ENCODE data around the gene STOM.

Gene STOM

DNA sequence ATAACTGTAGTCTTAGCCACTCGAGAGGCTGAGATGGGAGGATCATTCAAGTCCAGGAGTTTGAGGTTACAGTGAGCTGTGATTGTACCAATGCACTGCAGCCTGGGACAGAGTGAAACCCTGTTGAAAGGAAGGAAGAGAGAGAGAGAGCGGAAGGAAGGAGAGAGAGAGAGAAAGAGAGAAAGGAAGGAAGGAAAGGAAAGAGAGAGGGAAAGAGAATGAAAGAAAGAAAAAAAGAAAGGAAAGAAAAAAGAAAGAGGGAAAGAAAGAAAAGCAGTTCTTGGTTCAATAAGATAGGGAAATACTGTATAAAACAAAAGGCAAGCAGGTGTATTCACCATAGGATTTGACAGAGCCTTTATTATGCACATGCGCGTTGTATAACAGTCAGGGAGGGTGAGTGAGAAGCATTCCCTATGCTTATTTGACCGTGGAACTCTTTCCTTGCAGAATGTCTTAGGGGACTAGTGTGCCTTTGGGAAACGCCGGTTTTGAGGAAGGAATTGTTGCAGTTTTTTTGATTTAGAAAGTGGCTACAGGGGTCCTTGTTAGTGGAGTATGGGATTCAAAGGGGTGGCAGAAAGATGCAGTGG is 60.1 kb downstream of the STOM start:
- TF ChIP-seq ZFX (IDR thresholded peaks at IDR 0.05) = no peak
- TF ChIP-seq, protein P1, sequence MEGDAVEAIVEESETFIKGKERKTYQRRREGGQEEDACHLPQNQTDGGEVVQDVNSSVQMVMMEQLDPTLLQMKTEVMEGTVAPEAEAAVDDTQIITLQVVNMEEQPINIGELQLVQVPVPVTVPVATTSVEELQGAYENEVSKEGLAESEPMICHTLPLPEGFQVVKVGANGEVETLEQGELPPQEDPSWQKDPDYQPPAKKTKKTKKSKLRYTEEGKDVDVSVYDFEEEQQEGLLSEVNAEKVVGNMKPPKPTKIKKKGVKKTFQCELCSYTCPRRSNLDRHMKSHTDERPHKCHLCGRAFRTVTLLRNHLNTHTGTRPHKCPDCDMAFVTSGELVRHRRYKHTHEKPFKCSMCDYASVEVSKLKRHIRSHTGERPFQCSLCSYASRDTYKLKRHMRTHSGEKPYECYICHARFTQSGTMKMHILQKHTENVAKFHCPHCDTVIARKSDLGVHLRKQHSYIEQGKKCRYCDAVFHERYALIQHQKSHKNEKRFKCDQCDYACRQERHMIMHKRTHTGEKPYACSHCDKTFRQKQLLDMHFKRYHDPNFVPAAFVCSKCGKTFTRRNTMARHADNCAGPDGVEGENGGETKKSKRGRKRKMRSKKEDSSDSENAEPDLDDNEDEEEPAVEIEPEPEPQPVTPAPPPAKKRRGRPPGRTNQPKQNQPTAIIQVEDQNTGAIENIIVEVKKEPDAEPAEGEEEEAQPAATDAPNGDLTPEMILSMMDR (conservative IDR thresholded peaks at IDR 0.05) = no peak
- H3K27ac ChIP-seq = no peak overlapping the region

DNA sequence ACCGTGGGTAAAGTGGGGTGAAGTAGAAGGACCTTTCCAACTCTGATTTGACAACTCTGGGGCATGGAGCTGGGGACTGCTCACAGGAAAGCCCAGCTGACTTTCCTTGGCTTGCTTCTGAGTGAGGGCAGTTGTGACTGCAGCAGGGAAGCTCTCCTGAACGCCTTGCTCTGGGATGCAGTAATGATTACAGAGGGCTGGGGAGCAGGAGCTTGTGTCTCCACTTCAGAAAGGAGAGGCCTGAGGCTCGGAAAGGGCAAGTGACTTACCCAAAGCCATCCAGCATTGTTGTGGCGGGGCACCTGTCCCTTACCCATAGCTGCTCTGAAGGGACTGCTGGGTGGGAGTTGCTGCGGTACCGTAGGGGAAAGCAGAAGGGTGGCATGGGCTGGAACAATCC is 60.9 kb downstream of the STOM start:
- no peak overlapping the region for H3K27ac ChIP-seq
- TF ChIP-seq, protein P1 (conservative IDR thresholded peaks at IDR 0.05) = no peak
- no peak for TF ChIP-seq ZFX (IDR thresholded peaks at IDR 0.05)

DNA sequence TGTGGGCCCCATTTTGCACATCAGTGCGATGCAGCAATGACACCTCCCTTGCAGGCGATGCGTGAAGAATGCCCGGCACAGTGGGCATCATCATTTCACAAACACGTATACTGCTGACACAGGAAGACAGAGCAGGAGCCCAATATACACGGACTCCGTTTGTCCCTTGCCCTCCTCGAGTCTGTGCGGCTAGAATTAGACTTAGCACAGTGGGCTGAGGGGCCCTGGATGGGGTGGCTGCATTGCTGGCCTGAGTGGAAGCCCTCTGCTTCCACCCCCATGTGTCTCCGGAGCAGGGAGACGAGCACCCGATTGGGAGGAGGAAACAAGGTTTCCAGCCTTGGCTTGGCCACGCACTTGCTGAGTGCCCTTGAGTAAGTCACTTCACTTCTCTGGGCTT is 61.3 kb downstream of the STOM start:
- TF ChIP-seq, protein P1 (conservative IDR thresholded peaks at IDR 0.05) = no peak
- TF ChIP-seq ZFX (IDR thresholded peaks at IDR 0.05) = no peak
- no peak overlapping the region for H3K27ac ChIP-seq

DNA sequence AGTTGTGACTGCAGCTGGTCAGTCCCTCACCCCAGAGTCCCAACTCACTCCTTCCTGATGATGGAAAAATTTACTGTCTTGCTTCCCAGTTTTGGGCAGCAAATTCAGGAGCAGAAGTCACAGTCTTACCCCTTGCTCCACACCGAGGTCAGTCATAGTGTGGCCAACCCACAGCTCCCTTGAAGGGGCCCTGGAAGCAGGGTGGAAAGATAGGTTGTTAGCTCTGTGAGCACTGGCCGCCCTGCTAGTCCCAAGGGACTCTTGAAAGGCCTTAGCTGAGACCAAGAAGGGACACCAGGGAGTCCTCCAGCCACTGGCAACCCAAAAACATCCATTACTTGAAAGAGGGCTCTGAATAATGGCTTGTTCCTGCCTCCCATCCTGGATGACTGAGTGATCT is 62.1 kb downstream of the STOM start:
- TF ChIP-seq, protein P1 (conservative IDR thresholded peaks at IDR 0.05) = no peak
- TF ChIP-seq ZFX (IDR thresholded peaks at IDR 0.05) = no peak
- no peak overlapping the region for H3K27ac ChIP-seq

DNA sequence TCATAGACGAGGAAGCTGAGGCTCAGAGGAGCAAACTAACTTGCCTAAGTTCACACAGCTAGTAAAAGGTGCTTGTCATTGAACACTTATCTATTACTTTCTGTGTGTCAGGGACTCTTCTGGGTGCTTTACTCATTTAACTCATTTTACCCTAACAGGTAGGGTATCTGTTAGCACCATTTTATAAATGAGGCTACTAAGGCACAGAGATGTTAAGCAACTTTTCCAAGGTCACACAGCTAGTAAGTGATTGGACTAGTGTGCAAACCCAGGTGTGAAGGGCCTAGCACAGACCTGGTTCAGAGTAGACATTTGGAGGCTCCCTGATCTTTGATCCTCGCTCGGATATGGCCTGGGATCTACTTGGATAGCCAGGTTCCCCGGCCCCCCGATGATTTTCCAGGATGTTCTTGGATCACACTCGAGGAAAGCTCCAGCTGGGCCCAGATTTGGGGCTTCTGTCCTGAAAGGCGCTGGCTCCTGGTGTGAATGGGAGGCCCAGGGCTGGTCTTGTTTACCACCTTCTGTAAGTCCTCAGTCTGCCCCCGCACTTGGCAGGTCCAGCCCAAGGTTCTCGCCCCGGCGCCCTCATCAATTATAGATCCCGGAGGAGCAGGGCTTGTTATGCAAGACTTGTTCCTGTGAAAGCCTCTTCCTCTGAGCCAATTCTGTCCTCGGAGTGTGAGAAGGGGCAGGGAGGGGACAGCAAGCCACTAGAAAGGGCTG is 64.6 kb downstream of the STOM start:
- TF ChIP-seq, protein P1 (conservative IDR thresholded peaks at IDR 0.05) = no peak
- no peak for TF ChIP-seq ZFX (IDR thresholded peaks at IDR 0.05)

DNA sequence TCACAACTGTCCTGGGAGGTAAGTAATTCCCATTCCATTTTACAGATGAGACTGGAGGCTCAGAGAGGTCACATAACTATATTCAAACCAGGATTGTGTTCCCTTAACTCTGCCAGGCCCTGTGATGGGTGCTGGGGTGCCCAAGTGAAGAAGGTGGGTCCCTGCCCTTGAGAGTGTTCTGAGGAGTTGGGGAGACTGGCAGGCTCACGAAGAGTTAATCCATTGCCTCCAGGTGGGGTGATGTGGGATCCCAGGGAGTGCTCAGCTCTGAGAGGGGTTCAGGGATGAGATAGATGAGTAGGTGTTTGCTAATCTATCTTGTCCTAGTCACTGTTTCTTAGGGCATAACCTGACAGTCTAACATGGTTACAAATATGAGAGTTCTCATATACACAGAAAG is 65.3 kb downstream of the STOM start:
- no peak for TF ChIP-seq ZFX (IDR thresholded peaks at IDR 0.05)
- TF ChIP-seq, protein P1 (conservative IDR thresholded peaks at IDR 0.05) = no peak
- H3K27ac ChIP-seq = no peak overlapping the region

More for the DNA sequence above, 64.6 kb downstream of the STOM start:
- no peak overlapping the region for H3K27ac ChIP-seq

All from C4-2B (cell line).